Astrocyte (in vitro differentiated cells and primary cell): ENCODE data around the gene PLPP2. TPM values are rescaled to one million over a fixed set of nuclear protein-coding genes. Genes with fewer than 3 reads are reported as not detected.

Experiments
- DNase-seq: peaks from one replicate; pipeline ENCODE4 v3.0.0-alpha.2; 2010; ENCODE audit warnings: low read depth
- FAIRE-seq: peaks from 2 replicates; lab custom pipeline; 2011; peaks lifted over from hg19 to GRCh38; lab: Jason Lieb, UNC
- H2AFZ ChIP-seq: 2 replicates; pipeline ENCODE4 v1.6.0; 2012; ENCODE audit warnings: low read depth, low read length, inconsistent platforms
- H3K27ac ChIP-seq: 2 replicates; pipeline ENCODE4 v1.5.1; 2011; ENCODE audit warnings: low read depth, low read length, inconsistent platforms
- H3K27me3 ChIP-seq: 2 replicates; pipeline ENCODE4 v1.6.0; 2011; ENCODE audit warnings: low read length, inconsistent platforms; ENCODE audit not compliant: insufficient read depth
- H3K36me3 ChIP-seq: 2 replicates; pipeline ENCODE4 v1.5.1; 2011; ENCODE audit warnings: low read length, inconsistent platforms; ENCODE audit not compliant: insufficient read depth
- H3K4me1 ChIP-seq: 2 replicates; pipeline ENCODE4 v1.5.1; 2011; ENCODE audit warnings: low read length, inconsistent platforms; ENCODE audit not compliant: insufficient read depth
- H3K4me2 ChIP-seq: 2 replicates; pipeline ENCODE4 v1.6.0; 2012; ENCODE audit warnings: low read length, inconsistent platforms
- H3K4me3 ChIP-seq: 2 replicates; pipeline ENCODE4 v1.5.1; 2011; ENCODE audit warnings: low read depth, mild to moderate bottlenecking, low read length, inconsistent platforms; ENCODE audit not compliant: insufficient read depth
- H3K79me2 ChIP-seq: 2 replicates; pipeline ENCODE4 v1.6.0; 2012; ENCODE audit warnings: mild to moderate bottlenecking, low read length, inconsistent platforms; ENCODE audit not compliant: insufficient read depth
- H3K9ac ChIP-seq: 2 replicates; pipeline ENCODE4 v1.6.0; 2012; ENCODE audit warnings: mild to moderate bottlenecking, low read length, inconsistent platforms
- H3K9me3 ChIP-seq: 2 replicates; pipeline ENCODE4 v1.5.1; 2012; ENCODE audit warnings: low read depth, mild to moderate bottlenecking, low read length, inconsistent platforms; ENCODE audit not compliant: insufficient read depth
- H4K20me1 ChIP-seq: 2 replicates; pipeline ENCODE4 v1.6.0; 2012; ENCODE audit warnings: low read length, inconsistent platforms; ENCODE audit not compliant: insufficient read depth
- H3K27ac Mint-ChIP-seq: one replicate; pipeline ENCODE4 v1.8.0; 2021; ENCODE audit warnings: mild to moderate bottlenecking, mixed read lengths; ENCODE audit not compliant: unreplicated experiment
- H3K27me3 Mint-ChIP-seq: one replicate; pipeline ENCODE4 v1.8.0; 2021; ENCODE audit warnings: low read depth, mixed read lengths; ENCODE audit not compliant: unreplicated experiment
- H3K36me3 Mint-ChIP-seq: one replicate; pipeline ENCODE4 v1.8.0; 2021; ENCODE audit warnings: low read depth, mixed read lengths; ENCODE audit not compliant: unreplicated experiment
- H3K4me1 Mint-ChIP-seq: one replicate; pipeline ENCODE4 v1.8.0; 2021; ENCODE audit warnings: low read depth, mixed read lengths; ENCODE audit not compliant: unreplicated experiment
- H3K4me3 Mint-ChIP-seq: one replicate; pipeline ENCODE4 v1.8.0; 2021; ENCODE audit warnings: mild to moderate bottlenecking, moderate library complexity, mixed read lengths; ENCODE audit not compliant: unreplicated experiment
- H3K9me3 Mint-ChIP-seq: one replicate; pipeline ENCODE4 v1.8.0; 2021; ENCODE audit warnings: mild to moderate bottlenecking, mixed read lengths; ENCODE audit not compliant: unreplicated experiment
- EZH2 ChIP-seq: IDR thresholded peaks from 2 replicates; pipeline ENCODE4 v1.6.1; 2012; ENCODE audit warnings: mild to moderate bottlenecking, low read length, inconsistent platforms; ENCODE audit not compliant: insufficient read depth
- total RNA-seq: library from RNA; stranded (reverse); gene quantifications from 2 replicates; pipeline ENCODE4 v1.2.1, GENCODE V29; 2021
- TF ChIP-seq, protein P1 (sequence below): IDR thresholded peaks from 2 replicates; pipeline ENCODE4 v1.5.1; 2011; ENCODE audit warnings: low read depth, mild to moderate bottlenecking, inconsistent platforms, low read length, moderate library complexity; ENCODE audit not compliant: insufficient read depth

The PLPP2 gene
- total RNA-seq, 1 donor from 2014 or later, result 3.7 TPM

DNA sequence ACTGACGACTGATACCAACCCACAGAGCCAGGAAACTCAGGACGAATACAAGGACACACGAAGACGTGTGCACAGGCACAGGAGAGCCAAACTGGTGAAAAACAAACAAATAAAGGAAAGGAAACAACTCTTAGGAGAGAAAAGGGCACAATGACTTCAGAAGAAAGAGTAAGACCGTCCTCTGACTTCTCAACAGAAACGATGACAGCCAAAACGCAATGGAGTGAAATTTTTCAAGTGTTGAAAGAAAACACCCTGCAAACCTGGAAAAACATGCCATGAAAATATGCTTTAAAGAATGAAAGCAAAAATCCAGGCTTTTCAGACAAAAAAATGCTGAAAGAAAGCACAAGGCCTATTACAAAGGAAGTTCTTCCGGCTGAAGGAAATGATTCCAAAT lies 24.6 kb upstream of the PLPP2 start:
- Histone ChIP-seq H3K9me3 (peaks cover 2% of the 10 kb centered on the region), H3K27ac (no peak overlapping the region), H3K27me3 (no peaks in the 10 kb centered on the region), H3K4me2 (no peak overlapping the region), H4K20me1 (peaks cover 70% of the 10 kb centered on the region), H3K9ac (no peak overlapping the region), H3K36me3 (peaks cover 17% of the 10 kb centered on the region), H3K4me1 (no peaks in the 10 kb centered on the region), H3K79me2 (peaks cover 50% of the 10 kb centered on the region), H2AFZ (no peak overlapping the region), H3K4me3 (no peak overlapping the region)
- Mint-ChIP-seq H3K4me1 (no peaks in the 10 kb centered on the region), H3K4me3 (no peak overlapping the region), H3K27ac (no peak overlapping the region), H3K9me3 (peaks cover 4% of the 10 kb centered on the region), H3K36me3 (peaks cover 21% of the 10 kb centered on the region), H3K27me3 (no peaks in the 10 kb centered on the region)
- TF ChIP-seq, protein P1, sequence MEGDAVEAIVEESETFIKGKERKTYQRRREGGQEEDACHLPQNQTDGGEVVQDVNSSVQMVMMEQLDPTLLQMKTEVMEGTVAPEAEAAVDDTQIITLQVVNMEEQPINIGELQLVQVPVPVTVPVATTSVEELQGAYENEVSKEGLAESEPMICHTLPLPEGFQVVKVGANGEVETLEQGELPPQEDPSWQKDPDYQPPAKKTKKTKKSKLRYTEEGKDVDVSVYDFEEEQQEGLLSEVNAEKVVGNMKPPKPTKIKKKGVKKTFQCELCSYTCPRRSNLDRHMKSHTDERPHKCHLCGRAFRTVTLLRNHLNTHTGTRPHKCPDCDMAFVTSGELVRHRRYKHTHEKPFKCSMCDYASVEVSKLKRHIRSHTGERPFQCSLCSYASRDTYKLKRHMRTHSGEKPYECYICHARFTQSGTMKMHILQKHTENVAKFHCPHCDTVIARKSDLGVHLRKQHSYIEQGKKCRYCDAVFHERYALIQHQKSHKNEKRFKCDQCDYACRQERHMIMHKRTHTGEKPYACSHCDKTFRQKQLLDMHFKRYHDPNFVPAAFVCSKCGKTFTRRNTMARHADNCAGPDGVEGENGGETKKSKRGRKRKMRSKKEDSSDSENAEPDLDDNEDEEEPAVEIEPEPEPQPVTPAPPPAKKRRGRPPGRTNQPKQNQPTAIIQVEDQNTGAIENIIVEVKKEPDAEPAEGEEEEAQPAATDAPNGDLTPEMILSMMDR, result no peak
- TF ChIP-seq EZH2, result no peak
- FAIRE-seq, result no peak
- DNase-seq, result no peak

GRCh38 chr19:313988-314815 lies 23.0 kb upstream of the PLPP2 start:
- Histone ChIP-seq H3K27me3 (no peaks in the 10 kb centered on the region), H3K27ac (no peak overlapping the region), H3K4me3 (no peak overlapping the region), H3K79me2 (peaks cover 51% of the 10 kb centered on the region), H3K4me2 (no peak overlapping the region), H3K36me3 (peaks cover 14% of the 10 kb centered on the region), H3K9ac (no peak overlapping the region), H4K20me1 (peaks cover 72% of the 10 kb centered on the region), H3K4me1 (no peaks in the 10 kb centered on the region), H3K9me3 (no peaks in the 10 kb centered on the region), H2AFZ (no peak overlapping the region)
- no peak for DNase-seq
- Mint-ChIP-seq H3K4me3 (no peak overlapping the region), H3K27me3 (no peaks in the 10 kb centered on the region), H3K9me3 (peaks cover 3% of the 10 kb centered on the region), H3K27ac (no peak overlapping the region), H3K36me3 (peaks cover 18% of the 10 kb centered on the region), H3K4me1 (no peaks in the 10 kb centered on the region)
- FAIRE-seq, result no peak
- TF ChIP-seq, protein P1, result no peak
- no peak for TF ChIP-seq EZH2
